ENCODE measurements around the gene RTKN.
A peak's percentile ranks its signal among the peaks of the same experiment; 100 is the strongest.

- TF ChIP-seq, protein P1, sequence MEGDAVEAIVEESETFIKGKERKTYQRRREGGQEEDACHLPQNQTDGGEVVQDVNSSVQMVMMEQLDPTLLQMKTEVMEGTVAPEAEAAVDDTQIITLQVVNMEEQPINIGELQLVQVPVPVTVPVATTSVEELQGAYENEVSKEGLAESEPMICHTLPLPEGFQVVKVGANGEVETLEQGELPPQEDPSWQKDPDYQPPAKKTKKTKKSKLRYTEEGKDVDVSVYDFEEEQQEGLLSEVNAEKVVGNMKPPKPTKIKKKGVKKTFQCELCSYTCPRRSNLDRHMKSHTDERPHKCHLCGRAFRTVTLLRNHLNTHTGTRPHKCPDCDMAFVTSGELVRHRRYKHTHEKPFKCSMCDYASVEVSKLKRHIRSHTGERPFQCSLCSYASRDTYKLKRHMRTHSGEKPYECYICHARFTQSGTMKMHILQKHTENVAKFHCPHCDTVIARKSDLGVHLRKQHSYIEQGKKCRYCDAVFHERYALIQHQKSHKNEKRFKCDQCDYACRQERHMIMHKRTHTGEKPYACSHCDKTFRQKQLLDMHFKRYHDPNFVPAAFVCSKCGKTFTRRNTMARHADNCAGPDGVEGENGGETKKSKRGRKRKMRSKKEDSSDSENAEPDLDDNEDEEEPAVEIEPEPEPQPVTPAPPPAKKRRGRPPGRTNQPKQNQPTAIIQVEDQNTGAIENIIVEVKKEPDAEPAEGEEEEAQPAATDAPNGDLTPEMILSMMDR (IDR thresholded peaks at IDR 0.05) = peak; percentile 65; the same call in 1 of the 2 replicates
- no peak for TF ChIP-seq REST (IDR thresholded peaks at IDR 0.05; ENCODE audit: insufficient read depth in 1 of 2, low read depth in 2 of 2, low read length in 1 of 2)
- no peak for TF ChIP-seq TCF7L2 (IDR thresholded peaks at IDR 0.05; ENCODE audit: low read depth, low read length)
- no peak for TF ChIP-seq SIN3A (IDR thresholded peaks at IDR 0.05; ENCODE audit: borderline replicate concordance, insufficient read depth, low read depth, low read length)
- no peak for TF ChIP-seq POLR2AphosphoS5 (IDR thresholded peaks at IDR 0.05; ENCODE audit: low read depth, low read length)
These were observed 19.7 kb upstream of the RTKN start for GRCh38 chr2:74461187-74462053.

Measured in Panc1 (cell line).